Measurements from ENCODE around the gene SYNDIG1.

GRCh38 chr20:24455081-24455480, 14.3 kb upstream of the SYNDIG1 start:
- TF ChIP-seq CTCF (IDR thresholded peaks at IDR 0.05; ENCODE audit: insufficient read depth, low read depth, low read length) (no peak), EZH2 (IDR thresholded peaks at IDR 0.05; ENCODE audit: insufficient read depth, low read length) (no peak)

All from astrocyte (in vitro differentiated cells and primary cell).